ENCODE measurements around the gene DIS3L2. TPM values are rescaled to one million over a fixed set of nuclear protein-coding genes. Genes with fewer than 3 reads are reported as not detected.
A peak's percentile ranks its signal among the peaks of the same experiment; 100 is the strongest.
"Not testable (repeated sequence)": the region's sequence is repeated elsewhere in the genome, so short reads cannot be mapped to it uniquely, and the experiment has no call there.

Gene DIS3L2
- total and polyA plus RNA-seq, 10 donors = 9.1 to 59.8 (median 35.4) TPM

- WGBS, 5 donors = 74 to 78% (median 76%) methylated on average over 17 to 18 of the region's 18 CpGs
- no peaks in the 10 kb centered on the region for H3K9me3 ChIP-seq
- TF ChIP-seq POLR2AphosphoS5 (IDR thresholded peaks at IDR 0.05) (no peak), POLR2A (IDR thresholded peaks at IDR 0.05) (no peak)
- TF ChIP-seq, protein P1, sequence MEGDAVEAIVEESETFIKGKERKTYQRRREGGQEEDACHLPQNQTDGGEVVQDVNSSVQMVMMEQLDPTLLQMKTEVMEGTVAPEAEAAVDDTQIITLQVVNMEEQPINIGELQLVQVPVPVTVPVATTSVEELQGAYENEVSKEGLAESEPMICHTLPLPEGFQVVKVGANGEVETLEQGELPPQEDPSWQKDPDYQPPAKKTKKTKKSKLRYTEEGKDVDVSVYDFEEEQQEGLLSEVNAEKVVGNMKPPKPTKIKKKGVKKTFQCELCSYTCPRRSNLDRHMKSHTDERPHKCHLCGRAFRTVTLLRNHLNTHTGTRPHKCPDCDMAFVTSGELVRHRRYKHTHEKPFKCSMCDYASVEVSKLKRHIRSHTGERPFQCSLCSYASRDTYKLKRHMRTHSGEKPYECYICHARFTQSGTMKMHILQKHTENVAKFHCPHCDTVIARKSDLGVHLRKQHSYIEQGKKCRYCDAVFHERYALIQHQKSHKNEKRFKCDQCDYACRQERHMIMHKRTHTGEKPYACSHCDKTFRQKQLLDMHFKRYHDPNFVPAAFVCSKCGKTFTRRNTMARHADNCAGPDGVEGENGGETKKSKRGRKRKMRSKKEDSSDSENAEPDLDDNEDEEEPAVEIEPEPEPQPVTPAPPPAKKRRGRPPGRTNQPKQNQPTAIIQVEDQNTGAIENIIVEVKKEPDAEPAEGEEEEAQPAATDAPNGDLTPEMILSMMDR (IDR thresholded peaks at IDR 0.05 in 8 of 11, conservative IDR thresholded peaks at IDR 0.05 in 3 of 11) = no peak
Measured at GRCh38 chr2:232382331-232383225, 421.1 kb downstream of the DIS3L2 start.

DNA sequence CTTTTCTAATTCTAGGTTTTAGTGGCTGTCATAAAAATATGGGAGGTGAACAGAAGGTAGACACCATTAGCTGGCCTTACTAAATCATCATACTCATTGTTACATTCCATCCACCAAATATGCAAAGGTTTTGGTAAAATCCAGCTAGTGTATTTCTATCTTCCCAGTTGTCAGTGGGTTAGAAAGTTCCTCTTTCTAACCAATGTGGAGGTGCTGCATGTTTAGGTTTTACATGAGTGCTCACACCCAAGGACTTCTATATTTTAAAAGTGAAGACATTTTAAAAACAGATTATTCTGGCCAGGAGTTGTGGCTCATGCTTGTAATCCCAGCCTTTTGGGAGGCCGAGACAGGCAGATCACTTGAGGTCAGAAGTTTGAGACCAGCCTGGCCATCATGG is 423.0 kb downstream of the DIS3L2 start:
- Histone ChIP-seq H3K27me3 (replicated peaks in 1 of 7) (peaks cover 0 to 93% (median 46%) of the 10 kb centered on the region in 7 donors), H3K27ac (no peak overlapping the region), H3K36me3 (no peaks in the 10 kb centered on the region), H3K4me1 (peaks cover 0 to 34% (median 17%) of the 10 kb centered on the region in 6 donors), H3K4me3 (no peak overlapping the region), H3K9me3 (no peaks in the 10 kb centered on the region)
- TF ChIP-seq POLR2AphosphoS5 (IDR thresholded peaks at IDR 0.05) = no peak
- TF ChIP-seq, protein P1 (IDR thresholded peaks at IDR 0.05 in 8 of 11, conservative IDR thresholded peaks at IDR 0.05 in 3 of 11) = no peak
- TF ChIP-seq POLR2A (IDR thresholded peaks at IDR 0.05) = no peak
- DNase-seq = no peak
- intact Hi-C loops (cut with DNase I; ENCODE audit: low total_unique reads) = no loop called here
- 84 to 93% (median 88%) methylated on average over 1 of the region's 1 CpG for WGBS, 5 donors

More at GRCh38 chr2:232382331-232383225, 421.1 kb downstream of the DIS3L2 start:
- intact Hi-C loops (cut with DNase I; ENCODE audit: low total_unique reads) = no loop called here
- Histone ChIP-seq H3K27ac (no peak overlapping the region), H3K36me3 (no peaks in the 10 kb centered on the region), H3K4me1 (peaks cover 0 to 27% (median 13%) of the 10 kb centered on the region in 6 donors), H3K27me3 (replicated peaks in 1 of 7) (peaks cover 0 to 74% (median 35%) of the 10 kb centered on the region in 7 donors), H3K4me3 (no peak overlapping the region)
- no peak for DNase-seq

GRCh38 chr2:232385058-232385457 is 423.5 kb downstream of the DIS3L2 start:
- H3K27me3 ChIP-seq (replicated peaks in 1 of 7) = peaks cover 0 to 91% (median 46%) of the 10 kb centered on the region in 7 donors
- H3K27ac ChIP-seq; intact Hi-C loops (cut with DNase I; ENCODE audit: low total_unique reads); H3K36me3 ChIP-seq; H3K9me3 ChIP-seq; H3K4me3 ChIP-seq; DNase-seq: not testable (repeated sequence)
- H3K4me1 ChIP-seq = peaks cover 0 to 34% (median 17%) of the 10 kb centered on the region in 6 donors

DNA sequence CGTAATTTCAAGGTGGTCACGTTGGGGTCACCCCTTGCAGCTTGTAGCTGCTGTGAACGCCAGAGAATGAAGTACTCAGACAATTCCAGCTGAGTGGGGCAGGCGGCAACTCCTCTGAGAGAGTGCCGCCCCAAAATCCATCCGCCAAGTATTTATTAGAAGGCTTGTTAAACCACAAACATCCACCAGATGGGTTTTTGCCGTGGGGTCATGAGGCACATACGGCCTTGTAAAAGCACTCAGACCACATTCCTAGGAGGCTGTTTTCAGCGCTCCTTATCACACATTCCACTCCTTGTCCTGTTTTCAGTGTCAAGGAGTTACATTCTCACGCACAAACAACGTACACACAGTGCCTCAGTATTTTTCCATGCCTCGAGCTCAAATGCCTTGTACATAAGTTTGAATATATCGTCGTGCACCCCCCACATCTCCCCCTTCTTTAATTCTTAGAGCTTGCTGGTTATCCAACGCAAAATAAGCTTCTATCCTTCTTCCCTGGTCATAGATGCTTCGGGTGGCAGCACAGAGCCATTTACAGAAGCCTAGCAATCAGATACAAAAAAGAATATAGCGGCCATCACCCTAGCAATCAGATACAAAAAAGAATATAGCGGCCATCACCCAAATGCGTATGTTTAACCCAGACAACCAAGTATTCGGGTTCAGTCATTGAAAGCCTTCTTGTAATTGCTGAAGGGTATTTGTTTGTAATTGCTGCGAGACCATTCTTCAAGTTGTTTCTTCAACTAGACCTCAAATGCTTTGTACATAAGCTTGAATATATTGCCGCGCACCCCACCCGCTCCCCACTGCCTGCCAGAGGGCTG is 424.4 kb downstream of the DIS3L2 start:
- Histone ChIP-seq H3K9me3 (no peaks in the 10 kb centered on the region), H3K4me3 (peak overlapping the region in 1 of 8 donors; percentile 30), H3K36me3 (no peaks in the 10 kb centered on the region), H3K27ac (no peak overlapping the region), H3K4me1 (peaks cover 0 to 34% (median 17%) of the 10 kb centered on the region in 6 donors), H3K27me3 (replicated peaks in 1 of 7) (peaks cover 0 to 94% (median 51%) of the 10 kb centered on the region in 7 donors)
- 25 to 36% (median 31%) methylated on average over 24 of the region's 24 CpGs for WGBS, 5 donors
- no peak for DNase-seq
- TF ChIP-seq, protein P1 (IDR thresholded peaks at IDR 0.05 in 8 of 11, conservative IDR thresholded peaks at IDR 0.05 in 3 of 11) = no peak
- no peak for TF ChIP-seq POLR2AphosphoS5 (IDR thresholded peaks at IDR 0.05)
- no peak for TF ChIP-seq POLR2A (IDR thresholded peaks at IDR 0.05)
- intact Hi-C loops (cut with DNase I; ENCODE audit: low total_unique reads) = no loop called here
